ENCODE results near the gene FANCG. TPM values are rescaled to one million over a fixed set of nuclear protein-coding genes. Genes with fewer than 3 reads are reported as not detected.

FANCG gene
- total RNA-seq, 1 experiment from 2014 or later = 20.2 TPM

DNA sequence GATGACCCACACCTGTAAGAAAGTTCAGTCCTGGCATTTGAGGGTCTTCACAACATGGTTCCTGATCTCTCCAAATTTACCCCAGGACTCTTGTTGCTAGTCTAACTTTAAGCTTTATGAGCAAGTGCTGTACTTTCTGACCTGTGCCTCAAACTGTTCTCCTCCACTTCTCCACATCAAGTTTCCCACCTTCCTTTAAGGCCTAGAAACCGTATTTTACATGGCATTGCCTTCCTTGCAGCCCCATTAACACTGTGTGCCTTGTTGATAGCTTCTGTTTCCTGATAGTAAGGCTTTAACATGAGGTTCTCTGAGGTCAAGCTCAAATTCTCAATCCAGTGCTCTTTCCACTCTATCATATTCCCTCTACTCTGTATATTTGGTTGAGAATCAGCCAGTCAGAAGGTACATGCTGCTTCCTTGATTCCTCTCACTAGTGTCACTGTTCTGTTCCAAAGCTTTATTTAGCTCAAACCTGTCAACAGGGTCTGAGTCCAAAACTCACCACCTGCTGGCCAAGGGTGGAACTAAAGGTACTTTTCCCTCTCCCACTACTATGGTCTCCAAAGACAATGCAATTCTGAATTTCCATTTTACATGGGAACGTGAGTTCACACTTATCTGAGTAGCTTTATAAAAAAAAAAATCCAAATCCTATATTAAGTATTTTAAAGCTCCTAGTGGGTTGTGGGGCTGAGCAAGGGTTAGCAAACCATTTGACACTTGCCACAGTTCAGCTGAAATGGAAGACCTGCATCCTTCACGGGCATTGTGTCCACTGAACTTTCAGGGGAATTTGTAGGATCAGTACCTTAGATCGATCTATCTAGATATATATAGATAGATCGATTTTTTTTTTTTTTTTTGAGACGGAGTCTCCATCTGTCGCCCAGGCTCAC, 28.4 kb downstream of the FANCG start:
- Mint-ChIP-seq H3K27me3 (ENCODE audit: insufficient read depth, unreplicated experiment) (no peaks in the 10 kb centered on the region), H3K4me3 (ENCODE audit: unreplicated experiment) (no peak overlapping the region), H3K9me3 (ENCODE audit: unreplicated experiment) (no peaks in the 10 kb centered on the region), H3K27ac (ENCODE audit: low read depth, unreplicated experiment) (peak overlapping the region; percentile 10), H3K4me1 (ENCODE audit: insufficient read depth, unreplicated experiment) (peaks cover 5% of the 10 kb centered on the region), H3K36me3 (ENCODE audit: insufficient read depth, unreplicated experiment) (peaks cover 68% of the 10 kb centered on the region)
- no TSS peak for BruUV-seq (replicated peaks)
- ChIA-PET POLR2A (interaction anchor here (0.5 to 3.7 kb wide), 13 partner anchors 10 to 439 kb away, joined by 3 to 29 read pairs (median 3); partner anchors contain the start of genes FANCG, GALT, RUSC2 and STOML2), CTCF (interaction anchor here (0.6 to 3.2 kb wide), 36 partner anchors 10 to 758 kb away, joined by 3 to 44 read pairs (median 4); a partner anchor contains a TSS)
- peak; percentile 72 for DNase-seq (ENCODE audit: unreplicated experiment)
- intact Hi-C loops (cut with micrococcal nuclease) = loop anchor here (1.0 to 10.0 kb wide), 3 partner anchors 57 to 289 kb away; no protein-coding TSS in a partner anchor
- TF ChIP-seq, protein P1, sequence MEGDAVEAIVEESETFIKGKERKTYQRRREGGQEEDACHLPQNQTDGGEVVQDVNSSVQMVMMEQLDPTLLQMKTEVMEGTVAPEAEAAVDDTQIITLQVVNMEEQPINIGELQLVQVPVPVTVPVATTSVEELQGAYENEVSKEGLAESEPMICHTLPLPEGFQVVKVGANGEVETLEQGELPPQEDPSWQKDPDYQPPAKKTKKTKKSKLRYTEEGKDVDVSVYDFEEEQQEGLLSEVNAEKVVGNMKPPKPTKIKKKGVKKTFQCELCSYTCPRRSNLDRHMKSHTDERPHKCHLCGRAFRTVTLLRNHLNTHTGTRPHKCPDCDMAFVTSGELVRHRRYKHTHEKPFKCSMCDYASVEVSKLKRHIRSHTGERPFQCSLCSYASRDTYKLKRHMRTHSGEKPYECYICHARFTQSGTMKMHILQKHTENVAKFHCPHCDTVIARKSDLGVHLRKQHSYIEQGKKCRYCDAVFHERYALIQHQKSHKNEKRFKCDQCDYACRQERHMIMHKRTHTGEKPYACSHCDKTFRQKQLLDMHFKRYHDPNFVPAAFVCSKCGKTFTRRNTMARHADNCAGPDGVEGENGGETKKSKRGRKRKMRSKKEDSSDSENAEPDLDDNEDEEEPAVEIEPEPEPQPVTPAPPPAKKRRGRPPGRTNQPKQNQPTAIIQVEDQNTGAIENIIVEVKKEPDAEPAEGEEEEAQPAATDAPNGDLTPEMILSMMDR (IDR thresholded peaks at IDR 0.05; ENCODE audit: unreplicated experiment) = peak; percentile 42

DNA sequence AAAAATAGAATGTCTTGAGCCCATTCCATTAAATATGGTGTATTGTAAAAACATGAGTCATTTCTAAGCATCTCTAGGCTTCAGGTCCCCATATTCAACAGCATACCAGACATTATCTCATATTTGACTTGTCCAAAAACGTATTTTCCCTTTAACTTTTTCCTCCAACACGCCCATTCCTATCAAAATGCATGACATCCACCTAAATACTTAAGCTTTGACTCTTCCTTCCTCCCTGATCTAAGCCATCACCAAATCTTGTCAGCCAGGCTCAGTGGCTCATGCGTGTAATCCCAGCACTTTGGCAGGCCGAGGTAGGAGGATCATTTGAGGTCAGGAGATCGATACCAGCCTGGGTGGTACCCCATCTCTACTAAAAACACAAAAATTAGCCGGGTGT, 31.2 kb downstream of the FANCG start:
- peaks cover 44% of the 10 kb centered on the region for H3K36me3 Mint-ChIP-seq (ENCODE audit: insufficient read depth, unreplicated experiment)
- ChIA-PET POLR2A (no interaction called here), CTCF (interaction anchor here (1.3 kb wide), 1 partner anchor 18 kb away, joined by 4 read pairs; no protein-coding TSS in a partner anchor)
- TF ChIP-seq, protein P1 (IDR thresholded peaks at IDR 0.05; ENCODE audit: unreplicated experiment) = no peak
- H3K4me3 Mint-ChIP-seq (ENCODE audit: unreplicated experiment) = no peak overlapping the region
- no peaks in the 10 kb centered on the region for H3K27me3 Mint-ChIP-seq (ENCODE audit: insufficient read depth, unreplicated experiment)
- no peaks in the 10 kb centered on the region for H3K9me3 Mint-ChIP-seq (ENCODE audit: unreplicated experiment)
- no TSS peak for BruUV-seq (replicated peaks)
- H3K4me1 Mint-ChIP-seq (ENCODE audit: insufficient read depth, unreplicated experiment) = peaks cover 6% of the 10 kb centered on the region
- H3K27ac Mint-ChIP-seq (ENCODE audit: low read depth, unreplicated experiment) = no peak overlapping the region
- intact Hi-C loops (cut with micrococcal nuclease) = no loop called here
- DNase-seq (ENCODE audit: unreplicated experiment) = no peak

DNA sequence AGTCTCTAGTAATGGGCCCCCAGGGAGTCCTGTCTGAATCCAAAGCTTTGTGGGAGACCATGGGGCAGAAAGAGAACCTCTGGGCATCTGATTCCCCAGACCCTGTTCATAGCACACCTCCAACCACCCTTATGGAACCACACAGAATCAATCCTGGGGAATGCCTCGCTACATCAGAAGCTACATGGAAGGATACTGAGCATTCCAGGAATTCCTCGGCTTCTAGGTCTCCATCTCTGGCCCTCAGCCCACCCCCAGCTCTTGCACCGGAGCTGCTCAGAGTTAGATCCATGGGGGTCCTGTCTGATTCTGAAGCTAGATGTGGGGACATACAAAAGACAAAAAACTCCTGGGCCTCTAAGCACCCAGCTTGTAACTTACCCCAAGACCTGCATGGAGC, 35.7 kb downstream of the FANCG start:
- no peak overlapping the region for H3K27ac Mint-ChIP-seq (ENCODE audit: low read depth, unreplicated experiment)
- no peaks in the 10 kb centered on the region for H3K27me3 Mint-ChIP-seq (ENCODE audit: insufficient read depth, unreplicated experiment)
- H3K4me3 Mint-ChIP-seq (ENCODE audit: unreplicated experiment) = no peak overlapping the region
- H3K4me1 Mint-ChIP-seq (ENCODE audit: insufficient read depth, unreplicated experiment) = peaks cover 16% of the 10 kb centered on the region
- ChIA-PET CTCF (interaction anchor here (0.6 to 2.3 kb wide), 3 partner anchors 53 to 692 kb away, joined by 3 to 12 read pairs (median 3); no protein-coding TSS in a partner anchor), POLR2A (no interaction called here)
- intact Hi-C loops (cut with micrococcal nuclease) = no loop called here
- H3K9me3 Mint-ChIP-seq (ENCODE audit: unreplicated experiment) = no peaks in the 10 kb centered on the region
- BruUV-seq (replicated peaks) = no TSS peak
- TF ChIP-seq, protein P1 (IDR thresholded peaks at IDR 0.05; ENCODE audit: unreplicated experiment) = no peak
- H3K36me3 Mint-ChIP-seq (ENCODE audit: insufficient read depth, unreplicated experiment) = peaks cover 10% of the 10 kb centered on the region
- no peak for DNase-seq (ENCODE audit: unreplicated experiment)

DNA sequence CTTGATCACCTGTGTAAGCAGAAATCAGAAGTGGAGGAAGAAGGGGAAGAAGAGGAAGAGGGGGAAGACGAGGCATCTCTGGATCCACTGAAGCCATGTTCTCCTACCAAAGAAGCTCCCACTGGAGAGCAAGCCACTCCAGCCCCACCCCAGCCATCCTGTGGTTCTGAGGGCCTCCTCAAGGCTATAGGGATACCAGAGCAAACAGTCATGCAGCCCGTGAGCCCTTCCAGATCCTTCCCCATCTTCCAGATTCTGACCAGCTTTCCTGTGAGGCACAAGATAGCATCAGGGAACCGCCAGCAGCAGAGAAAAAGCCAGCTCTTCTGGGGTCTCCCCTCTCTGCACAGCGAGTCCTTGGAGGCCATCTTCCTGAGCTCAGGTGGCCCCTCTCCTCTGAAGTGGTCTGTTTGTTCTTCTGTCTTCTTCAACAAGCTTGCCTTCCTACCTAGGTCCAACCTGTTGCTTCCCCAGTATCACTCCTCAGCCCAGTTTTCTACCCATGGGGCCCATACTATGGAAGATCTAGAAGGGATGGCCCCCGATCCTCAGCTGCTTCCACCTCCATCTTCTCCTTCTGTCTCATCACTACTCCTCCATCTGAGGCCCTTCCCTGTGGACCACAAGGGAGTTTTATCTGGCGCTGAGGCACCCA, 36.7 kb downstream of the FANCG start:
- DNase-seq (ENCODE audit: unreplicated experiment) = no peak
- TF ChIP-seq, protein P1 (IDR thresholded peaks at IDR 0.05; ENCODE audit: unreplicated experiment) = no peak
- ChIA-PET CTCF (interaction anchor here (0.6 to 3.7 kb wide), 4 partner anchors 9 to 154 kb away, joined by 3 to 17 read pairs (median 8); no protein-coding TSS in a partner anchor), POLR2A (interaction anchor here (0.6 to 3.7 kb wide), 4 partner anchors 9 to 33 kb away, joined by 3 to 29 read pairs (median 4); no protein-coding TSS in a partner anchor)
- no TSS peak for BruUV-seq (replicated peaks)
- Mint-ChIP-seq H3K9me3 (ENCODE audit: unreplicated experiment) (no peaks in the 10 kb centered on the region), H3K36me3 (ENCODE audit: insufficient read depth, unreplicated experiment) (peaks cover 2% of the 10 kb centered on the region), H3K4me1 (ENCODE audit: insufficient read depth, unreplicated experiment) (peaks cover 16% of the 10 kb centered on the region), H3K27ac (ENCODE audit: low read depth, unreplicated experiment) (no peak overlapping the region), H3K4me3 (ENCODE audit: unreplicated experiment) (no peak overlapping the region), H3K27me3 (ENCODE audit: insufficient read depth, unreplicated experiment) (no peaks in the 10 kb centered on the region)
- intact Hi-C loops (cut with micrococcal nuclease) = no loop called here

Data from MCF 10A (cell line).